Adrenal gland (tissue), 12 donors: ENCODE measurements around the gene KAZN. TPM values are rescaled to one million over a fixed set of nuclear protein-coding genes. Genes with fewer than 3 reads are reported as not detected.

Experiments
- DNase-seq, 7 donors: peaks; one replicate each; pipeline ENCODE4 v3.0.0-alpha.2; 2019 to 2020
- H3K27ac ChIP-seq, 5 donors: fragments of 200-600 bp; sonication (generic) in 4 of 5; 1 replicate in 3 of 5; 2 replicates in 2 of 5; pipeline versions ENCODE4 v1.5.1 to v1.8.0; 2016 to 2020; ENCODE audit warnings: mild to moderate bottlenecking in 1 of 5
- H3K27me3 ChIP-seq: fragments of 200-600 bp; 2 replicates; pipeline ENCODE4 v1.8.0; 2021
- H3K36me3 ChIP-seq, 2 donors: fragments of 200-600 bp; replicated peaks in 1 of 2; 1 replicate in 1 of 2; 2 replicates in 1 of 2; pipeline versions ENCODE4 v1.5.1 to v1.8.0; 2018 to 2022
- H3K4me1 ChIP-seq, 2 donors: fragments of 200-600 bp; replicated peaks in 1 of 2; 1 replicate in 1 of 2; 2 replicates in 1 of 2; pipeline versions ENCODE4 v1.5.1 to v1.8.0; 2018 to 2021
- H3K4me3 ChIP-seq, 4 donors: fragments of 200-600 bp; sonication (generic) in 3 of 4; one replicate each; pipeline ENCODE4 v1.5.1; 2016 to 2018
- H3K9me3 ChIP-seq, 3 donors: fragments of 200-600 bp; sonication (generic) in 1 of 3; replicated peaks in 1 of 3; 1 replicate in 2 of 3; 2 replicates in 1 of 3; pipeline versions ENCODE4 v1.5.1 to v1.8.0; 2016 to 2021
- POLR2A ChIP-seq, 2 donors: fragments of 450-650 bp; IDR thresholded peaks; one replicate each; pipeline ENCODE4 v1.6.1; 2017; ENCODE audit warnings: antibody characterized with exemption in 2 of 2, mild to moderate bottlenecking in 2 of 2, moderate library complexity in 1 of 2
- WGBS, 4 donors: extraction: QIAGEN DNeasy Blood & Tissue Kit in 2 of 4; methylation state at CpG; one replicate each; pipeline versions ENCODE4 v1.1.5 to v1.1.7; 2013 to 2017; 5-methylcytosine and 5-hydroxymethylcytosine counted together
- intact Hi-C, 2 donors: fragments of 100-400 bp; cut with DNase I; formaldehyde crosslinking; loops; one replicate each; pipeline versions ENCODE4 v1.14.1 to v1.15.0; 2022 to 2023
- polyA plus RNA-seq, 3 donors: library from polyadenylated mRNA; stranded (reverse); fragments of 200-250 nt in 2 of 3; fragments of 350-450 nt in 1 of 3; fragmentation: Illumina TruSeq in 1 of 3; extraction: RNeasy Lipid Tissue Mini Kit (QIAGEN cat#74804) in 1 of 3; gene quantifications; one replicate each; pipeline ENCODE4 v1.2.3, GENCODE V29; 2013 to 2014
- total RNA-seq, 9 donors: library from RNA; depleted of rRNA in 4 of 9; stranded (reverse); fragments of >200 nt in 4 of 9; fragments of 120-200 nt in 1 of 9; fragmentation: NEBNext Ultra II Directional in 1 of 9; extraction: Animal tissue kit (Norgen Biotek cat#: 25700) in 1 of 9; gene quantifications; one replicate each; pipeline versions ENCODE4 v1.1.0 to v1.2.4, GENCODE V29; 2013 to 2023
- TF ChIP-seq, protein P1 (sequence below), 6 experiments: fragments of 450-650 bp in 4 of 6; fragments of 200-600 bp in 2 of 6; sonication (generic) in 1 of 6; IDR thresholded peaks; 1 replicate in 5 of 6; 2 replicates in 1 of 6; pipeline versions ENCODE4 v1.5.1 to v1.8.0; 2016 to 2021; ENCODE audit warnings: antibody characterized with exemption in 6 of 6, mild to moderate bottlenecking in 2 of 6, moderate library complexity in 1 of 6
- donor health status: healthy with polysubstance abuse.
- donor health status: Bipolar disorder and iron deficiency.
- donor health status: DM: yes; HTN: yes; CAD: no.
- donor health status: DM: no; HTN: no; CAD: no.
- donor health status: DM: no; HTN: no; CAD: no.
- donor health status: DM: yes; HTN: yes; CAD: no.

KAZN gene
- total and polyA plus RNA-seq, 12 donors, result 5.9 to 63.4 (median 29.5) TPM

DNA sequence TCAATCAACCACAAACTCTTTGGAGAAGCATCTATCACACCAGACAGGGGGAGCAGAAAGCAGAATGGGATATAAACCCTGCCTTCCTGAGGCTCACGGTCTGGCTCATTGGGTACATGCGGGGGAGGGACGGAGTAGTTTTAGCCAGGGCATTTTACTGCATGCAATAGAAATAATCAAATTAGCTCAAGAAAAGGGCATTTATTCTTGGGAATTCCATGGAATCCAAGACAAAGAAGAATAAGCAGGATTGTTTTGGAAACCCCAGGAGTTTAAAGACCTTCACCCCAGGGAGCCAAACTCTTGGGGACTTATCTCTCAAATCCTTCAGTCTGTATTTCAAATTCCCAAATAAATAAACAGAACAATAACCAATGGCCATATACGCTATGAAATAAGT lies 5.2 kb upstream of the KAZN start:
- no peak for TF ChIP-seq POLR2A (IDR thresholded peaks at IDR 0.05)
- TF ChIP-seq, protein P1, sequence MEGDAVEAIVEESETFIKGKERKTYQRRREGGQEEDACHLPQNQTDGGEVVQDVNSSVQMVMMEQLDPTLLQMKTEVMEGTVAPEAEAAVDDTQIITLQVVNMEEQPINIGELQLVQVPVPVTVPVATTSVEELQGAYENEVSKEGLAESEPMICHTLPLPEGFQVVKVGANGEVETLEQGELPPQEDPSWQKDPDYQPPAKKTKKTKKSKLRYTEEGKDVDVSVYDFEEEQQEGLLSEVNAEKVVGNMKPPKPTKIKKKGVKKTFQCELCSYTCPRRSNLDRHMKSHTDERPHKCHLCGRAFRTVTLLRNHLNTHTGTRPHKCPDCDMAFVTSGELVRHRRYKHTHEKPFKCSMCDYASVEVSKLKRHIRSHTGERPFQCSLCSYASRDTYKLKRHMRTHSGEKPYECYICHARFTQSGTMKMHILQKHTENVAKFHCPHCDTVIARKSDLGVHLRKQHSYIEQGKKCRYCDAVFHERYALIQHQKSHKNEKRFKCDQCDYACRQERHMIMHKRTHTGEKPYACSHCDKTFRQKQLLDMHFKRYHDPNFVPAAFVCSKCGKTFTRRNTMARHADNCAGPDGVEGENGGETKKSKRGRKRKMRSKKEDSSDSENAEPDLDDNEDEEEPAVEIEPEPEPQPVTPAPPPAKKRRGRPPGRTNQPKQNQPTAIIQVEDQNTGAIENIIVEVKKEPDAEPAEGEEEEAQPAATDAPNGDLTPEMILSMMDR (IDR thresholded peaks at IDR 0.05), result no peak

DNA sequence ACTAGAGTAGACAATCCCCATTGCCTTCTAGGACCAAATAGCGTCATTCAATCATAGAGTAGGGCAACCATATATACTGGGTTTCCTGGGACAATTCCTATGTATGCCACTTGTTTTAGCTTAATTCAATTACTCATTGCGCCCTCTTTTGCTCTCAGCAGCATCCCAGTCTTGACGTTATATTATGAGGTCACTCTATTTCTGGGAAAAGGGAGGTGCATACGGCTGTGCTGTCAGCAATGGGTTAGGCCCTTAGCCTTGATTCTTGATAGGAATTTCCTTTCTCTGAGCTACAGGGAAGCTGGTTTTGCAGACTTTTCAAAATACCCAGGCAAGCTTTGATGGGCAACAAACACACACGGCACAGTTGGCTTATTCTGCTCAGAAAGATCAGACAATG lies 4.4 kb upstream of the KAZN start:
- no peaks in the 10 kb centered on the region for H3K9me3 ChIP-seq
- H3K27ac ChIP-seq, result no peak overlapping the region
- H3K4me1 ChIP-seq, result no peaks in the 10 kb centered on the region
- peaks cover 17% of the 10 kb centered on the region for H3K27me3 ChIP-seq
- intact Hi-C loops, result no loop called here
- H3K4me3 ChIP-seq, result no peak overlapping the region
- no peak for DNase-seq
- 72 to 83% (median 81%) methylated on average over 5 of the region's 5 CpGs for WGBS, 4 donors
- TF ChIP-seq, protein P1 (IDR thresholded peaks at IDR 0.05), result no peak
- TF ChIP-seq POLR2A (IDR thresholded peaks at IDR 0.05), result no peak
- H3K36me3 ChIP-seq, result no peaks in the 10 kb centered on the region

More for the DNA sequence above, 5.2 kb upstream of the KAZN start:
- Histone ChIP-seq H3K4me3 (no peak overlapping the region), H3K36me3 (no peaks in the 10 kb centered on the region), H3K9me3 (no peaks in the 10 kb centered on the region), H3K27me3 (peaks cover 10% of the 10 kb centered on the region), H3K4me1 (no peaks in the 10 kb centered on the region), H3K27ac (no peak overlapping the region)
- 69 to 84% (median 78%) methylated on average over 4 of the region's 4 CpGs for WGBS, 4 donors
- intact Hi-C loops, result no loop called here
- no peak for DNase-seq

DNA sequence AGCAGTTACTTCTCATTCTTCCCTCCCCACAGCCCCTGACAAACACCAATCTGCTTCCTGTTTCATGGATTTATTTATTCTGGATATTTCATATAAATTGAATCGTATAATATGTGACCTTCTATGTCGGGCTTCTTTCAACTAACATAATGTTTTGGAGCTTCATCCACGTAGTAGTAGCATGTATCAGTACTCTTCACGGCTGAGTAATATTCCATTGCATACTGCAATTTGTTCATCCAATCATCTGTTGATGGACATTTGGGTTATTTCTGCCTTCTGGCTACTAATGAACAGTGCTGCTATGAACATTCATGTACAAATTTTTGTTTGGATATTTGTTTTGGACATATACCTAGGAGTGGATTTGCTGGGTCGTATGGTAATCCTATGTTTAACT lies 1.9 kb upstream of the KAZN start:
- DNase-seq, result no peak

DNA sequence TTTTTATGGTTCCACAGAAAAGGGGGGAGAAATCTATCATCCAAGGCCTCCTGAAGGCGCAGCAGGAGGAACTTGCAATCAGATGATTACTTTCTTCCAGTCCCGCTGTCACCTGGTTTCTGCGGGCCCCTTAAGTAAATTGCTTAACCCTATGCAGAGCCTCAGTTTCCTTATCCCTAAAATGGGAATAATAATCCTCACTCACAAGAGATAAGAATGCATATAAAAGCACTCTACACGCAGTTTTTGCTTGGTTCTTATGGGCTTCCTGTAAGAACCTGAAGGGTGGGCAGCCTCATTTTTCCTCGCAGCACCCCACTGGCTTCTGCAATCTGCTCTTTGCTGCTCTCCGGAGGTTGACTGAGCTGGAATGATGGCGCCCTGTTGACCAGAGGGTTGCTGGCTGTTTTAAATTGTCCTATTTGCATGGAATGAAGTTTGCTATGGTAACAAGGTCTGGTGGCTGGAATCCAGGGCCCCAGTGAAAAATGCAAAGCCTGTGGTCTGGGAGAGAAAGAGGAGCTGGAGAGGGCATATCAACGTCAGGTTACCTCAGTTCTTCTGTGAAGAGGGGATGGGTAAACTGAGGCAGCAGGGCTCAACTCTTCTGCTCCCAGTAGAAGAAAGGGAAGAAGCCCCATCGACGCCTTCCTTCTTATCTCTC lies 1.0 kb upstream of the KAZN start:
- peaks cover 25% of the 10 kb centered on the region for H3K27me3 ChIP-seq
- no peak overlapping the region for H3K4me3 ChIP-seq
- no peaks in the 10 kb centered on the region for H3K36me3 ChIP-seq
- no peaks in the 10 kb centered on the region for H3K9me3 ChIP-seq
- H3K27ac ChIP-seq, result no peak overlapping the region
- WGBS, 4 donors, result 54 to 61% (median 56%) methylated on average over 10 of the region's 10 CpGs
- no peaks in the 10 kb centered on the region for H3K4me1 ChIP-seq
- no peak for DNase-seq
- TF ChIP-seq, protein P1 (IDR thresholded peaks at IDR 0.05), result no peak
- TF ChIP-seq POLR2A (IDR thresholded peaks at IDR 0.05), result no peak
- intact Hi-C loops, result no loop called here

More for the DNA sequence above, 1.9 kb upstream of the KAZN start:
- Histone ChIP-seq H3K9me3 (no peaks in the 10 kb centered on the region), H3K4me3 (no peak overlapping the region), H3K36me3 (no peaks in the 10 kb centered on the region), H3K4me1 (no peaks in the 10 kb centered on the region), H3K27ac (no peak overlapping the region), H3K27me3 (peaks cover 25% of the 10 kb centered on the region)
- intact Hi-C loops, result no loop called here
- no peak for TF ChIP-seq POLR2A (IDR thresholded peaks at IDR 0.05)
- TF ChIP-seq, protein P1 (IDR thresholded peaks at IDR 0.05), result no peak
- 80 to 89% (median 82%) methylated on average over 5 of the region's 5 CpGs for WGBS, 4 donors
